ENCODE data around the gene THRAP3.

DNA sequence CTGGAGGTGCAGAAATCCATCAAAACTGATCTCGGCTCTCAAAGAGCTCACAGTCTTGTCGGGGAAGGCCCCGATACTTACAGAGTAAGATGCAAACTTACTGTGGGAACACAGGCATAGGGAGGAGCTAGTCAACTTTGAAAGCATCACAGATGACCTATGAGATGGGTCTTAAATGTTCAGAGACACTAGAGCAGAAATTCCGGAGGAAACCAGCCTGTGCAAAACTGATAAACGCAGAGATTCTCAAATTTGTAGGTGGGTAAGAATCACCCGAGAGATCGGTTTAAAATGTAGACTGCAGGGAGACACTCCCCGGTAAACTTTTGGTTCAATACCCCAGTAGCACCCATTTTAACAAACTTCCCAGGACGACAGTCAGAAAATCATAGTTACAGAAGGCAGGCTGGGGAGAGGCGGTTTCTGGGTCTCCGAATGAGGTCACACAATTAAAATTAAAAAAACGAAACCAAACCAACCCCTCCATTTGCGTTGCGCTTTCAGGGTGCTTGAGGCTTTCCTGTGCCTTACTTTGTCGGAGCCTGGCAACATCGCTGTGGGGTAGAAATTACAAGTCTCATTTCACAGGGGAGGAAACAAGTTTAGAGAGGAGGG, 755 bp upstream of the THRAP3 start:
- TF ChIP-seq EZH2 (IDR thresholded peaks at IDR 0.05; ENCODE audit: insufficient read depth, poor library complexity, severe bottlenecking) (no peak), EZH2phosphoT487 (IDR thresholded peaks at IDR 0.05; ENCODE audit: insufficient read depth, low read depth) (no peak)

All from GM23248 (cell line).